ENCODE measurements around the gene NF2.

- TF ChIP-seq CTCF (IDR thresholded peaks at IDR 0.05) = no peak
- no peak for TF ChIP-seq ZFX (IDR thresholded peaks at IDR 0.05; ENCODE audit: borderline replicate concordance)
Measured at GRCh38 chr22:29637181-29637580, 33.7 kb downstream of the NF2 start.
